IPS-20b (cell line): ENCODE measurements around the gene RBBP4.

Experiments used
- H3K27ac ChIP-seq: one replicate; pipeline ENCODE4 v1.5.1; 2013; ENCODE audit warnings: low read length
- H3K27me3 ChIP-seq: 2 replicates; pipeline ENCODE4 v1.6.1; 2013; ENCODE audit warnings: mild to moderate bottlenecking, low read length, inconsistent platforms; ENCODE audit not compliant: insufficient read depth
- H3K36me3 ChIP-seq: 2 replicates; pipeline ENCODE4 v1.6.1; 2013; ENCODE audit warnings: low read depth, mild to moderate bottlenecking, inconsistent platforms, low read length, moderate library complexity; ENCODE audit not compliant: insufficient read depth
- H3K4me1 ChIP-seq: 2 replicates; pipeline ENCODE4 v1.6.1; 2013; ENCODE audit warnings: mild to moderate bottlenecking, control low read depth, inconsistent platforms, low read length, moderate library complexity; ENCODE audit not compliant: insufficient read depth
- H3K4me3 ChIP-seq: 2 replicates; pipeline ENCODE4 v1.5.1; 2013; ENCODE audit warnings: mild to moderate bottlenecking, low read length, inconsistent platforms
- H3K9ac ChIP-seq: 2 replicates; pipeline ENCODE4 v1.6.1; 2013; ENCODE audit warnings: low read depth, mild to moderate bottlenecking, inconsistent platforms, low read length, moderate library complexity
- H3K9me3 ChIP-seq: 2 replicates; pipeline ENCODE4 v1.6.1; 2013; ENCODE audit warnings: mild to moderate bottlenecking, low read depth, low read length, inconsistent platforms; ENCODE audit not compliant: insufficient read depth

RBBP4 gene

GRCh38 chr1:32729254-32730046 lies 78.4 kb downstream of the RBBP4 start:
- no peaks in the 10 kb centered on the region for H3K9me3 ChIP-seq
- H3K27ac ChIP-seq, result no peak overlapping the region
- no peaks in the 10 kb centered on the region for H3K36me3 ChIP-seq
- H3K4me3 ChIP-seq, result no peak overlapping the region
- H3K4me1 ChIP-seq, result peaks cover 9% of the 10 kb centered on the region; the same call in 1 of the 2 replicates
- no peaks in the 10 kb centered on the region for H3K27me3 ChIP-seq
- no peak overlapping the region for H3K9ac ChIP-seq

GRCh38 chr1:32733582-32734321 lies 82.7 kb downstream of the RBBP4 start:
- no peaks in the 10 kb centered on the region for H3K9me3 ChIP-seq
- H3K9ac ChIP-seq, result no peak overlapping the region

More at GRCh38 chr1:32733582-32734321, 82.7 kb downstream of the RBBP4 start:
- no peak overlapping the region for H3K4me3 ChIP-seq
- peaks cover 17% of the 10 kb centered on the region; the same call in 1 of the 2 replicates for H3K27me3 ChIP-seq
- peaks cover 12% of the 10 kb centered on the region; the same call in 1 of the 2 replicates for H3K4me1 ChIP-seq
- H3K27ac ChIP-seq, result no peak overlapping the region
- no peaks in the 10 kb centered on the region for H3K36me3 ChIP-seq
